ENCODE data around the gene COX7A2L. TPM values are rescaled to one million over a fixed set of nuclear protein-coding genes. Genes with fewer than 3 reads are reported as not detected.
"Not testable (repeated sequence)": the region's sequence is repeated elsewhere in the genome, so short reads cannot be mapped to it uniquely, and the experiment has no call there.

The COX7A2L gene
- total RNA-seq, 4 donors from 2014 or later = 56.9 to 122 (median 95.1) TPM

DNA sequence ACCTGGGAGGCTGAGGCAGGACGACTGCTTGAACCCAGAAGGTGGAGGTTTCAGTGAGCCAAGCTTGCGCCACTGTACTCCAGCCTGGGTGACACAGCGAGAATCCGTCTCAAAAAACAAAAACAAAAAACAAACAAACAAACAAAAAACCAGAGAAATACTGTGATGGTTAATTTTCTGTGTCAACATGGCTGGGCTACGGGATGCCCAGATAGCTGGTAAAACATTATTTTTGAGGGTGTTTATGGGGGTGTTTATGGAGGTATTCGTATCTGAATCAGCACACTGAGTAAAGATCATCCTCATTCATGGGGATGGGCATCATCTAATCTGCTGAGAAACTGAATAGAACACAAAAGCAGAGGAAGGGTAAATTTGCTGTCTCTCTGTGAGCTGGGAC lies 40.8 kb upstream of the COX7A2L start:
- Histone ChIP-seq H3K27me3 (no peaks in the 10 kb centered on the region), H3K4me3 (no peak overlapping the region), H3K27ac (replicated peaks in 1 of 4) (no peak overlapping the region), H3K4me1 (no peaks in the 10 kb centered on the region), H3K9me3 (no peaks in the 10 kb centered on the region), H3K36me3 (no peaks in the 10 kb centered on the region)
- 90% methylated on average over 6 of the region's 6 CpGs for WGBS
- DNase-seq (ENCODE audit: extremely low spot score) = no peak
- no peak for TF ChIP-seq POLR2AphosphoS5 (IDR thresholded peaks at IDR 0.05)
- no peak for TF ChIP-seq CTCF (IDR thresholded peaks at IDR 0.05)
- no peak for TF ChIP-seq EP300 (IDR thresholded peaks at IDR 0.05)
- no peak for TF ChIP-seq POLR2A (IDR thresholded peaks at IDR 0.05; ENCODE audit: low read depth)
- intact Hi-C loops (cut with DNase I) = no loop called here

GRCh38 chr2:42398052-42398451 lies 37.0 kb upstream of the COX7A2L start:
- DNase-seq (ENCODE audit: extremely low spot score); H3K27ac ChIP-seq (replicated peaks in 1 of 4); H3K36me3 ChIP-seq; H3K9me3 ChIP-seq; H3K27me3 ChIP-seq; H3K4me3 ChIP-seq; intact Hi-C loops (cut with DNase I); H3K4me1 ChIP-seq: not testable (repeated sequence)
- WGBS = 98% methylated on average over 11 of the region's 11 CpGs

DNA sequence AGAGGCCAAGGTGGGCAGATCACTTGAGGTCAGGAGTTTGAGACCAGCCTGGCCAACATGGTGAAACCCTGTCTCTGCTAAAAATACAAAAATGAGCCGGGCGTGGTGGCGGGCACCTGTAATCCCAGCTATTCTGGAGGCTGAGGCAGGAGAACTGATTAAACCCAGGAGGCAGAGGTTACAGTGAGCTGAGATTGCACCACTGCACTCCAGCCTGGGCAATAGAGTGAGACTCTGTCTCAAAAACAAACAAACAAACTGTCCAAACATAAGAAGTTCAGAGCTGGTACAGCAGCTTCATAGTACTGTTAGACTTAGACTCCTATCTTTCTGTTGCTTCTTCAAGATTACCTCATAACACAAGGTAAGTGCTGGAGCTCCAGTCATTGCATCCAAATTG lies 32.3 kb upstream of the COX7A2L start:
- H3K27ac ChIP-seq (replicated peaks in 1 of 4); H3K27me3 ChIP-seq; H3K4me3 ChIP-seq; intact Hi-C loops (cut with DNase I); DNase-seq (ENCODE audit: extremely low spot score); H3K4me1 ChIP-seq; H3K36me3 ChIP-seq; H3K9me3 ChIP-seq: not testable (repeated sequence)
- WGBS = 98% methylated on average over 3 of the region's 3 CpGs

DNA sequence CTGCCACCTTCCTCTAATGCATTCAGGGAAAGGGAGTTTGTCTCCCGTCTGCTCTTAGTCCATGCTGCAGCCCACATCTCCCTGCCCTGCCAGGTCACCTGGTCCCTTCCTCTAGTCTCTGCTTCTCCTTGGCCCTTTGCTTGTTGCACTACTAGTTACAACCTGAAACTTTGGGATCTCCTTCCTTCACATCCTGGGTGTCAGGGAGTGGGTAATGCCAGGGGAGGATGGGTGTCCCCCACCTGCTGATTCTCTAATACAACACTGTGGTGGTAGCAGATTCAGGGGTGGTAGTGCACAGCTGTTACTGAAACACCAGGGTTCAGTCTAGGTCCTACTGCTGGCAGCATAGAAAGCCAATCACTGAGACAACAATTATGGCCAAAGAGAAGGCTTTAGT lies 31.2 kb upstream of the COX7A2L start:
- 100% methylated on average over 1 of the region's 1 CpG for WGBS
- H3K27ac ChIP-seq (replicated peaks in 1 of 4) = no peak overlapping the region
- TF ChIP-seq POLR2AphosphoS5 (IDR thresholded peaks at IDR 0.05) = no peak
- TF ChIP-seq CTCF (IDR thresholded peaks at IDR 0.05) = no peak
- no peak overlapping the region for H3K4me3 ChIP-seq
- H3K36me3 ChIP-seq = no peaks in the 10 kb centered on the region
- no peaks in the 10 kb centered on the region for H3K9me3 ChIP-seq
- intact Hi-C loops (cut with DNase I) = no loop called here
- H3K27me3 ChIP-seq = peaks cover 0 to 6% (median 0%) of the 10 kb centered on the region in 4 donors
- H3K4me1 ChIP-seq = no peaks in the 10 kb centered on the region
- peak; percentile 72 for DNase-seq (ENCODE audit: extremely low spot score)

- H3K36me3 ChIP-seq = no peaks in the 10 kb centered on the region
- no peak overlapping the region for H3K27ac ChIP-seq (replicated peaks in 1 of 4)
- peak; percentile 7 for DNase-seq (ENCODE audit: extremely low spot score)
- intact Hi-C loops (cut with DNase I) = no loop called here
- TF ChIP-seq POLR2A (IDR thresholded peaks at IDR 0.05; ENCODE audit: low read depth) = no peak
- 69% methylated on average over 5 of the region's 5 CpGs for WGBS
- no peaks in the 10 kb centered on the region for H3K4me1 ChIP-seq
- no peaks in the 10 kb centered on the region for H3K9me3 ChIP-seq
- H3K27me3 ChIP-seq = peaks cover 0 to 6% (median 0%) of the 10 kb centered on the region in 4 donors
- H3K4me3 ChIP-seq = no peak overlapping the region
Measured at GRCh38 chr2:42390401-42390969, 29.5 kb upstream of the COX7A2L start.

- Histone ChIP-seq H3K4me1 (no peaks in the 10 kb centered on the region), H3K36me3 (no peaks in the 10 kb centered on the region), H3K27ac (replicated peaks in 1 of 4) (no peak overlapping the region), H3K27me3 (no peaks in the 10 kb centered on the region), H3K4me3 (no peak overlapping the region), H3K9me3 (no peaks in the 10 kb centered on the region)
- no peak for TF ChIP-seq POLR2A (IDR thresholded peaks at IDR 0.05; ENCODE audit: low read depth)
- TF ChIP-seq EP300 (IDR thresholded peaks at IDR 0.05) = no peak
- TF ChIP-seq CTCF (IDR thresholded peaks at IDR 0.05) = no peak
- no peak for TF ChIP-seq POLR2AphosphoS5 (IDR thresholded peaks at IDR 0.05)
- WGBS = 91% methylated on average over 5 of the region's 5 CpGs
- no peak for DNase-seq (ENCODE audit: extremely low spot score)
- intact Hi-C loops (cut with DNase I) = no loop called here
Measured at GRCh38 chr2:42386682-42387081, 25.7 kb upstream of the COX7A2L start.
